Mesangial cell (primary cell): ENCODE results near the gene SLC25A23. TPM values are rescaled to one million over a fixed set of nuclear protein-coding genes. Genes with fewer than 3 reads are reported as not detected.

Experiments used
- total RNA-seq: library from RNA; depleted of rRNA; stranded (reverse); fragments of >200 nt; gene quantifications from 2 replicates; pipeline ENCODE4 v1.2.3, GENCODE V29; 2015

SLC25A23 gene
- 76.3 and 177 TPM in 2 replicates for total RNA-seq

DNA sequence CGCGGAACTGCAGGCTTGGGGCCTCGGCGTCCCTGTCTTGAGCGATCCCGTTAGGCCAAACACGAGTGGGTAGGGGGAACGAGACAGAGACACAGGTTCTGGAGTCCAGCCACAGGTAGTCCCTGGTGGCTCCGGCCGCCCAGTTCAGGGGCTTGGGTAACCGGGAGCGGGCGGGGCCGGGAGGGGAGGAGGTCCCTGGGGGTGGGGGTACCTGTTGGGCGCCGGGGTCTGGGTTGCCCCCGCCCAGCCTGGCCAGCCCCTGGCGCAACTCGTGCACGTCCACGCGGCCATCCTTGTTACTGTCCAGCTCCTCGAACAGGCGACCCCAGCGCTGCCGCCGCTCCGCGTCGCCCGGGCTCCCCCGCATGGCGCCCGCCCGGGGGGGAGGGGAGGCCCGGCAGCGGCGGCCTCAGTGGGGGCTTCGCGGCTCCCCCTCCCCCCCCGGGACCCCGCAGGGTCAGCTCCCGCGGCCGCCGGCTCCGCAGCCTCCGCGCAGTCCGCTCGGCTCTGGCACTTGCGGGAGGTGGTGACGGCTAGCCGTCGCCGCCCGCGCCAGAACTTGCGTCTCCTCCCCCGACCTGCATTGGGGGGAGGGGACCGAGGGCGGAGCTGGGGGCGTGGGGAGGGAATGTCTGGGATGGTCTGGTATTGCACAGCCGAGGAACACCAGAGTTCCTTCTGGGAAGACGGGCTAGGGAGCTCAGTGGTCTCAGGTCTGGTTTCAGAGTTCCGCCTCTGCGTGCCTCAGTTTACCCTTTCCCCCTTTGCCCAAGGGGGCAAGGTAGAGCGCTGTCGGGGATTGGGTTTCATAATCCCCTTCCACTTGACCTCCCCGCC is at the start of gene SLC25A23:
SLC25A23 (minus strand) TSS at position 531 of the 837 bp plus-strand sequence; CDS start at position 367, 164 bp downstream.

DNA sequence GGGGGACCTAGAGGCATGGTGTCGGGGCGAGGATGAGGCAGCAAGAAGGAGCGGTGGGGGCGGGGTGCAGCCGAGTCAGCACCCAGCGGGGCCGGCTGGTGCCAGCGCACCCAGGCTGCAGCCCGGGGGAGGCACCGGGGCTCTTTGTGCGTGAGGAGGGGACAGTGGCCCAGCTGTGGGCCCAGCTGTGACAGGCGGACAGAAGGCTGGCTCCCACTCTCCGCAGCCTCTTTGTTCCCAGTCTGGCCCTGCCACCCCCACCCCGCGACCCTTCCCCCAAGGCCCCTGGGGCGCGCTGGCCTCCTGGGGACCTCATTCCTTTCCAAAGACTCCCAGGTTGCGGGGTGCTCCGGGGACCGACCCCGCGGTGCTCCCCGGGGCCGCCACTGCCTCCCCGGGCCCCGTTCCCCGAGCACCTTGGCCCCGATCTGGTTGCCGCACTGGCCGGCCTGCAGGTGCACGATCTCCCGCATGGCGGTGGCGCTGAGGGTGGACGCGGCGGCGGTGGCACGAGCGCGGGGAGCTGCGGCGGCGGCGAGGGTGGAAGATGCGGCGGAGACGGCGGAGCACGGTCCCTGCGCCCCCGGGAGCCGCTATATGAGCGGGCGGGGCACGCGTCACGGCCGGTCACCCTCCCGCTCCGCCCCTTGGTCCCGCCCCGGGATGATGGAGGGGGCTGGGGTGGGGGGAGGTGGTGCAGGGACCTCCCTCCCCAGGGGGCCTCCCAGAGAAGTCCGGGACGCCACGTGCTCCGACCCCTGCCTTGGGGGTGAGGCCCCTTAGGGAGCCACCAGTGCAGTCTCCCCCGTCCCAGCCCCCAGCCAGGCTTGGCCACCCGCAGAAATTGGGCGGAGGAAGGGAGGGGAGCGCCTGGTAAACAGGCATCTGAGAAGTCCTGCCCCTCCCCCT is 42.4 kb upstream of the SLC25A23 start, which contains the start of gene TUBB4A:
TUBB4A (minus strand) TSS at position 570 of the 909 bp plus-strand sequence; CDS start at position 473, 97 bp downstream.

DNA sequence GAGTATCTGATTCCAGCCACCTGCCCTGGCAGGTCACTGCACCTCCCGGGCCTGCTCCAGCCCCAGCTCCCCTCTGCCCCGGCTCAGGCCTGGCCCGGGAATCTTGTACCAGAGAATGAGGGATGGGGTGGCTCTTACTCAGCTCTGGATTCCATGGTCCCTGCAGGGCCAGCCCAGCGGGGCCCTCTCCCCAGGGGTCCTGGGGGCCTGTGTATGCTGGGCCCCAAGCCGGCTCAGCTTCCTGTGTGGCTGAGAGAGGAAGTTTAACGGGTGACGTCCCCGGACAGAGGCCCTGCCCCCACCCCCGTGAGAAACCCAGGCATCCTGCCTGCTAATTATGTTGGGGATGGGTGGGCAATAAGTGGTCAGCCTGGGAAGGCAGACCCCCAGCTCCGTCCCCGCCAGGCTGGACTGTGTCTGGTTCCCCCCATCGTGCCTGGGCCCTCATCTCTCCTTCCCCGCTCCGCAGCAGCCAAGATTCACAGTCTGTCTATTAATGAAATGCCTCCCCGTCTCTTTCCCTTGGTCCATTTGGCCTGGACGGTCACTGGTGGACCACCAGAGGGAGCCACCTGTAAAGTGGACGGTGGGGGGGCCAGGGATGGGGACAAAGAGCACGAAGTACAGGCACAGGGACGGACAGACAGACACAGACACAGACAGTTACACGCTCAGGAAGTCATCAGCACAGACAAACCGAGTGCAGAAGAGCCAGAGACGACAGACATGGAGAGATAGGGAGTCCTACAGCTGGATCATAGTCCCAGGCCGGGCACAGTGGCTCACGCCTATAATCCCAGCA is 22.1 kb upstream of the SLC25A23 start, which contains the start of gene DENND1C:
DENND1C (minus strand) TSS at position 247 of the 802 bp plus-strand sequence; CDS start at position 155, 92 bp downstream.

GRCh38 chr19:6464070-6464873 is 4.7 kb upstream of the SLC25A23 start, which contains the start of gene CRB3:
TSS of gene CRB3 (plus strand) at chr19:6464271. CDS start at chr19:6464702, 431 bp downstream.

DNA sequence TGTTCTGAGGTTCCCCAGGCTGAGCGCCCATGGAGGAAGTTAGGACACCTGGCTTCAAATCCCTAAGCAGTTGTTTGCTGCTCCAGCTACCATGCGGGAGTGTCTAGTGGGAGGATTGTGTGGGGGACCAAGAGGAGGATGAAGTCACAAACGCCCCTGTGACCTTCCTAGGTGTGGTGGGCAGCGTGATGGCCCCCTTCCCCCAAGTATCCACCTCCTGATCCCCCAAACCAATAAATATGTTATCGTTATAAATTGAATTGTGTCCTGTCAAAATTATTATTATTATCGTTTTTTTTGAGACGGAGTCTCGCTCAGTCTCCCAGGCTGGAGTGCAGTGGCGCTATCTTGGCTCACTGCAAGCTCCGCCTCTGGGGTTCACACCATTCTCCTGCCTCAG is 25.9 kb downstream of the SLC25A23 start, which contains the start of gene SLC25A41:
SLC25A41 (minus strand) TSS at position 101 of the 400 bp plus-strand sequence; CDS start at position 31, 70 bp downstream.

DNA sequence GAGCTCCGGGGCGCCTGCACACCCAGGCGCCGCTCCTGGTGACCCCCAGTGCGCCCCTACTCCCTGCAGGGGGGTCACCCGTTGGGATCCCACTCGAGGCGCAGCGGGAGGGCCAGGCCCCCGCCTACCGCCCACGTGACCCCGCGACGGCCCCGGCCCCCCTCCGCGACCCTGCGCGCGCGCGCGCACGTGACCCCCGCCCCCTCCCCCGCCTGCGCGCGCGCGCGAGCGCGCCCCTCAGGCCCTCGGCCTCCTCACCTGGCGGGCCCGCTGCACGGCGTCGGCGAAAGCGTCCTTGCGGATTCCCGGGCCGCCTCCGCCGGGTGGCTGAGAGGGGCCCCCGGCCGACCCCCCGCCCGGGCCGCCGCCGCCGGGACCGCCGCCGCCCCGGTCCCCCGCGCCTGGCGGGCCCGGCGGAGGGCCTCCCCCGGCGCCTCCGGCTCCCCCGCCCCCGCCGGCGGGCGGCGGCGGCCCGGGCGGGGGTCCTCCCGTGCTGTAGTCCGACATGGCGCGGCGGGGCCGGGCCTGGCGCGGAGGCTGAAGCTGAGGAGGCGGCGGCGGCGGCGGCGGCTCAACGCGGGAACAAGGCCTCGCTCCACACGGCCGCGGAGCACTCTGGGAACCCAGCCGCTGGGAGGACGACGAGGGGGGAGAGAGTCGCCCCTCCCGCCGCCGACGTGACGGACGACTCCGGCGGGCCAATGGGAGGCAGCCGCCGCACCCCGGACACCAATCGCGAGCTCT is 35.2 kb downstream of the SLC25A23 start, which contains the start of gene KHSRP:
KHSRP (minus strand) TSS at position 617 of the 744 bp plus-strand sequence; CDS start at position 507, 110 bp downstream.

GRCh38 chr19:6393074-6393982 is 66.3 kb downstream of the SLC25A23 start, which contains the start of gene GTF2F1:
TSS of gene GTF2F1 (minus strand) at chr19:6393164. CDS start at chr19:6392995, 169 bp downstream.

Other genes with a start within 250 kb of the SLC25A23 start
- 29.8 and 40.4 TPM in 2 replicates for gene MLLT1, start 179.8 kb downstream of the SLC25A23 start, total RNA-seq
- gene ACER1, start 126.2 kb downstream of the SLC25A23 start, total RNA-seq = not detected in 2 replicates
- 203 and 247 TPM in 2 replicates for gene CLPP, start 98.3 kb downstream of the SLC25A23 start, total RNA-seq
- gene ALKBH7, start 87.0 kb downstream of the SLC25A23 start, total RNA-seq = 75.1 and 134 TPM in 2 replicates
- 0.65 and 2.9 TPM in 2 replicates for gene PSPN, start 83.9 kb downstream of the SLC25A23 start, total RNA-seq
- 39.4 and 44.6 TPM in 2 replicates for gene GTF2F1, start 66.6 kb downstream of the SLC25A23 start, total RNA-seq
- 177 and 285 TPM in 2 replicates for gene KHSRP, start 35.0 kb downstream of the SLC25A23 start, total RNA-seq
- gene SLC25A41, start 26.0 kb downstream of the SLC25A23 start, total RNA-seq = not detected in 2 replicates
- gene CRB3, start 4.5 kb upstream of the SLC25A23 start, total RNA-seq = 33.6 and 79.1 TPM in 2 replicates
- 0.81 and 2.0 TPM in 2 replicates for gene DENND1C, start 22.0 kb upstream of the SLC25A23 start, total RNA-seq
- gene TUBB4A, start 42.5 kb upstream of the SLC25A23 start, total RNA-seq = 4.6 and 15.2 TPM in 2 replicates
- gene TNFSF9, start 71.2 kb upstream of the SLC25A23 start, total RNA-seq = 20.9 and 28.5 TPM in 2 replicates
- gene CD70, start 131.4 kb upstream of the SLC25A23 start, total RNA-seq = 70.9 and 153 TPM in 2 replicates
- gene TNFSF14, start 210.4 kb upstream of the SLC25A23 start, total RNA-seq = not detected in 2 replicates